Muscle of leg (tissue), 11 donors: ENCODE measurements around the gene ADAMTS4. TPM values are rescaled to one million over a fixed set of nuclear protein-coding genes. Genes with fewer than 3 reads are reported as not detected.

Experiments used
- DNase-seq: peaks from one replicate; pipeline ENCODE4 v3.0.0; 2013
- H3K27ac ChIP-seq: one replicate; pipeline ENCODE4 v1.5.1; 2013; ENCODE audit warnings: mild to moderate bottlenecking, low read length, control low read depth
- H3K27me3 ChIP-seq: one replicate; pipeline ENCODE4 v1.6.1; 2013; ENCODE audit warnings: low read length; ENCODE audit not compliant: control insufficient read depth, insufficient read depth
- H3K36me3 ChIP-seq: one replicate; pipeline ENCODE4 v1.6.1; 2013; ENCODE audit warnings: low read length; ENCODE audit not compliant: control insufficient read depth, insufficient read depth
- H3K4me1 ChIP-seq: one replicate; pipeline ENCODE4 v1.6.1; 2013; ENCODE audit warnings: low read length; ENCODE audit not compliant: control insufficient read depth, insufficient read depth
- H3K4me3 ChIP-seq: one replicate; pipeline ENCODE4 v1.5.1; 2013; ENCODE audit warnings: low read length, control low read depth
- H3K9me3 ChIP-seq: replicated peaks from 2 replicates; pipeline ENCODE4 v1.6.1; 2013; ENCODE audit warnings: low read depth, low read length; ENCODE audit not compliant: control insufficient read depth
- WGBS: methylation state at CpG from one replicate; pipeline ENCODE4 v1.1.5; 2013; ENCODE audit warnings: missing lambda C conversion rate; ENCODE audit not compliant: insufficient coverage; 5-methylcytosine and 5-hydroxymethylcytosine counted together
- polyA plus RNA-seq, 8 donors: library from polyadenylated mRNA; unstranded; fragments of 120-200 nt; gene quantifications; one replicate each; pipeline versions ENCODE4 v1.2.1 to v1.2.3, GENCODE V29; 2013; ENCODE audit warnings: inconsistent platforms in 1 of 8, low replicate concordance in 1 of 8; ENCODE audit not compliant: insufficient read length in 8 of 8, insufficient read depth in 1 of 8
- total RNA-seq: library from RNA; stranded (reverse); fragments of 120-200 nt; gene quantifications from one replicate; pipeline ENCODE4 v1.2.4, GENCODE V29; 2013

The ADAMTS4 gene
- total and polyA plus RNA-seq, 9 donors: 7.8 to 14.1 (median 9.6) TPM

DNA sequence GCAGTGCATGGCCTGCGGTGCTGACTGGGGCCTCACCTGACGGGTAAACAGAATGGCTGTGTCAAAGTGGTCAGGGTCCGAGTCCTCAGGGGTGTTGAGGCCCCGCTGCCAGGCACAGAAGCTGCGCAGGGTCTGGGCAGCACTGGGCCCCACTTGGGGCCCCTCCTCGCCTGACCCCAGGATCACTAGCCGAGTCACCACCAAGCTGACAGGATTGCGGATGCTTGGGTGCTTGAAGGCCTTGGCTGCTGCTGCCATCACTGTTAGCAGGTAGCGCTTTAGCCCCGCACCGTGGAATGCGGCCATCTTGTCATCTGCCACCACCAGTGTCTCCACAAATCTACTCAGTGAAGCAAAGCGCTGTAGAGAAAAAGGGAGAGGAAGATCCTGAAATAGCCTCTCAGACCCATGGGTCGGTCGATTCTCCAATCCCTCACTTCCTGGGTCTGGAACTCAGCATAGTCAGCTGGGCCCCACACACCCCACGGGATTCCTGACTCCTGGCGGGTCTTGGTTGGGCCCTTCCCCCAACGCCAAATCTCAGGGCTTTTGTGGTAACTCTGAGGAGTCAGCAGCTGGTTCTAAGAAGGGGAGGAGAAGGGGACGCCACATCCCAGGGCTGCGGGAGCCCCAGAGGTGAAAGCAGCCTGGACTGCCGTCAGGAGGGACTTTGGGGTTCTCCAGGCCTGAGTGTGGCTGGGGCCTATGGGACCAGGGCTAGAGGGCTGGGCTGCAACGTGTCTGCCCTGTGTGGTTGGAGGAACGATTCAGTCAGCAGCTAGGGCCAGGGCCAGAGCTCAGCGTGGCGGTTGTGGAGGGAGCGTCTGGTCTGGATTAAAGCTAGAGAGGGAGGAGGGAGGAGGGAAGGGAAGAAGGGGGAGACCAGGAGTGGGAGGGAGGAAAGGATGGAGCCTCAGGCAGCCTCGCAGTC, 2.1 kb downstream of the ADAMTS4 start:
- peak; percentile 97 for DNase-seq
- Histone ChIP-seq H3K27me3 (no peaks in the 10 kb centered on the region), H3K27ac (peak overlapping the region; percentile 99), H3K9me3 (no peaks in the 10 kb centered on the region), H3K4me1 (peaks cover 82% of the 10 kb centered on the region), H3K4me3 (peak overlapping the region; percentile 46), H3K36me3 (peaks cover 32% of the 10 kb centered on the region)
- 42% methylated on average over 18 of the region's 27 CpGs for WGBS

DNA sequence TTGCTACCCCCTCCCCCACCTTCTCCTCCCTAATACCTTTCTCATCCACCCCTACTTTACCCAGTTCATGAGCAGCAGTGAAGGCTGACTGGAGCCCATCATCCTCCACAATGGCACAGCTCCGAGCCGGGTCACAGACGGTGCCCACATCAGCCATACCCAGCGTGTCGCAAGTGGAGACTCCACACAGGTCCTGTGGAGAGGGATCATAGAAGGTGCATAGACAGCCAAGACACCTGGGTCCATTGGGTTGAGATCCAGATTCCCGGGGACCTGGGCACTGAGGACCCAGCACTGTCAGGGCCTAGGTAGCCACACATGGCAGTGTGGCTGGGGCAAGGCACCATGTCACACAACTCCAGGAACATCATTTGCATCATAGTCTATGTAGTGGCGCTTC, 2.7 kb downstream of the ADAMTS4 start:
- Histone ChIP-seq H3K27ac (peak overlapping the region; percentile 6), H3K4me3 (peak overlapping the region; percentile 46), H3K27me3 (no peaks in the 10 kb centered on the region), H3K9me3 (no peaks in the 10 kb centered on the region), H3K4me1 (peaks cover 75% of the 10 kb centered on the region), H3K36me3 (peaks cover 39% of the 10 kb centered on the region)
- no peak for DNase-seq
- WGBS: 80% methylated on average over 5 of the region's 7 CpGs

DNA sequence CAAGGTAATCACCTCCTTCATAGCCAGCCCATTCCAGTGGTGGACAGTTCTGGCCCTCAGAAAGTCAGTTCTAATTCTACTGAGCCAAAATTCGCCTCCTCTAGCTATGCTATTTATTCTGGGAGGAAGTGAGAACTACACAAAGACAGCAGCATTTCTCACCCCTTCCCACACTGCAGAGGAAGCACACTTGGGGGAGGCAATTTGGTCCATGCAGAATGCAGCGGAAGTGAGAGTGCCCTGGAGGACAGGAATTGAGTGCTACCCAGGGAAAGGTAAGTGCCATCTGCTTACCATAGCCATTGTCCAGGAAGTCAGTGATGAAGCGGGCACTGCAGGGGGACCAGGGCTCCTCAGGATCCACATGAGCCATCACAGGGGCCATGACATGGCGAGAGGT, 3.7 kb downstream of the ADAMTS4 start:
- peaks cover 42% of the 10 kb centered on the region for H3K36me3 ChIP-seq
- no peak overlapping the region for H3K4me3 ChIP-seq
- H3K27ac ChIP-seq: no peak overlapping the region
- DNase-seq: peak; percentile 58
- peaks cover 68% of the 10 kb centered on the region for H3K4me1 ChIP-seq
- H3K27me3 ChIP-seq: no peaks in the 10 kb centered on the region
- WGBS: 93% methylated on average over 3 of the region's 4 CpGs
- no peaks in the 10 kb centered on the region for H3K9me3 ChIP-seq

DNA sequence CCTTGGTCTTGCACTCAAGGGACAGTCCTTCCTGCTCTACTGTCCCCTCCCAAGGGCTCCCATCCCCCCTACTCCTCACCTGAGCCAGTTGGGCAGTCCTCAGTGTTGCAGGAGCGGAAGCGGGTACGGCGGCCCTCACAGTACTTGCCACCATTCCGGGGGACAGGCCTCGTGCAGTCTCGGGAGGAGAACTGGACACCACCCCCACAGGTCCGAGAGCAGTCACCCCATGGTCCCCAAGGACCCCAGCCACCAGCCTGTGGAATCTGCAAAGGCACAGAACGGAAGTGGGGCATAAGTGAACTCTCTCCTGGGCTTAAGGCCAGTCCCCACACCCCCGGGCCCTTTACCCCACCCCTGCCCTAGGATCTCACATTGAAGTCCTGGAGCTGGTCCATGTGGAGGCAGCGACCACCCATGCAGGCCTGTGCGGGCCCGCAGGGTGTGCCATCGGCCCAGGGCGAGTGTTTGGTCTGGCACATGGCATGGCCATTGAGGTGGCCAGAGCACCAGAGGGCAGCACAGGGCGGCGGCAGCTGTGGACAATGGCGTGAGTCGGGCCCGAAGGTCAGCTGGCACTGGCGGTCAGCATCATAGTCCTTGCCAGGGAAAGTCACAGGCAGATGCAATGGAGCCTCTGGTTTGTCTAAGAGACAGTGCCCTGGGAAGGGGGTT, 5.2 kb downstream of the ADAMTS4 start:
- Histone ChIP-seq H3K36me3 (peaks cover 42% of the 10 kb centered on the region), H3K9me3 (no peaks in the 10 kb centered on the region), H3K27me3 (no peaks in the 10 kb centered on the region), H3K4me3 (no peak overlapping the region), H3K4me1 (peaks cover 53% of the 10 kb centered on the region), H3K27ac (no peak overlapping the region)
- no peak for DNase-seq
- WGBS: 83% methylated on average over 18 of the region's 21 CpGs

DNA sequence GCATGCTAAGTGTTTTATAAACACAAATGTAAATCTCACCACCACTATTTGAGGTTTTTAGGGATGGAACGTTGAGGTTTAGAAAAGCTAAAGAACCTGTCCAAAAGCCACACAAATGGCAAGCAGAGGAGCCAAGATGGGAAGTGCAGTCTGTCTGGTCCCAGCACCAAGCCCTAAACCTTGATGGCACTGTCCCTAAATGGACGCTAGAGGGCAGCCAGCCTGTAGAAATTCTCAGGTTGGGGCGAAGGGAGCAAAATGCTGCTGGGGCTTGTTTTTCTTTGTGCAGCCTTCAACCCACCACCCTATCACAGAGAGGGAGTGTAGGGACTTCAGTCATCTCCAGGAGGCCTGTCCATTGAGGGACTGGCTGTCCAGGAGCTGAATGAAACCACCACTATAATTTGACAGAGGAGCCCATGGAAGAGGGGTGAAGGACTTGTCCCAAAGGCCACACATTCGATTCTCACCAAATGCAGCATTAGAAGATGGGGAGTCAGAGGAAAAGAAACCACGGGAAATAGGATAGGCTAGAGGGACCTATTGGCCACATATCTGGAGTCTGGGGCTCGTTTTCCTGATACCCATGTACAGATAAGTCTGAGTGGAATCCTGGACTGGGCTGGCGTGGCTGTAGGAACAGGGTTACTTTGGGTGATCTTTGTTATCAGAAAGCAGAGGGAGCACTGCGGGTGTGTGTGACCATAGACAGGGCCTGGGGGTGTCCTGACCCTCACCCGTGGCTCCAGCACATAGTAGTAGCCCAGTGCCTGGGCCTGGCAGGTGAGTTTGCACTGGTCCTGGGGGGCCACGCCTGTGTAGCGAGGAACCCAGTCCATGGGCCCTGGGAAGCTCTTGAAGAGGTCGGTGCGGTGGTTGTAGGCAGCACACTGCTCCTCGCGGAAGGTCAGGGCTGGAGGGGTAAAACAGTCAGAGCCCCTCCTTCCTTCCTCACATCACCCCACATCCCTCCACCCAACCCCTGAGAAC, 6.1 kb downstream of the ADAMTS4 start:
- Histone ChIP-seq H3K9me3 (no peaks in the 10 kb centered on the region), H3K4me1 (peaks cover 48% of the 10 kb centered on the region), H3K27ac (peak overlapping the region; percentile 20), H3K27me3 (no peaks in the 10 kb centered on the region), H3K4me3 (no peak overlapping the region), H3K36me3 (peaks cover 42% of the 10 kb centered on the region)
- WGBS: 73% methylated on average over 8 of the region's 15 CpGs
- DNase-seq: peak; percentile 86

DNA sequence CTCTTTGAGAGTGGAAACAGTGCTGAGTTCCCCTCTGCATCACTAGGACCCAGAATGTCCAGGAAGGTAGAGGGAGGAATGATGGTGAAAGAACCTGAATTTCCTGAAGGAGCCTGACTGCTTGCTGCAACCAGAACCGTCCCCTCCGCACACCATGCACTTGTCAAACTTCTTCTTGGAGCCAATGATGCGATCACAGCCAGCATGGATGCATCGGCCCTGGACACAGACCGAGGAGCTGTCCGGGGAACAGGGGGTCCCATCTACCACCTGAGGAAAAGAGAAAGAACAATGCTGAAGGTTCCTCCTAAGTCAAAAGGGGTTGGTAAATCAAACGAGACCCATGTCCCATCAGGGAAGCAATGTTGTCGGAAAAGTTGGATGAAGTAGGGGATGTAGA, 6.9 kb downstream of the ADAMTS4 start:
- Histone ChIP-seq H3K4me3 (no peak overlapping the region), H3K4me1 (peaks cover 41% of the 10 kb centered on the region), H3K27me3 (no peaks in the 10 kb centered on the region), H3K9me3 (no peaks in the 10 kb centered on the region), H3K27ac (no peak overlapping the region), H3K36me3 (peaks cover 42% of the 10 kb centered on the region)
- 82% methylated on average over 6 of the region's 8 CpGs for WGBS
- no peak for DNase-seq

DNA sequence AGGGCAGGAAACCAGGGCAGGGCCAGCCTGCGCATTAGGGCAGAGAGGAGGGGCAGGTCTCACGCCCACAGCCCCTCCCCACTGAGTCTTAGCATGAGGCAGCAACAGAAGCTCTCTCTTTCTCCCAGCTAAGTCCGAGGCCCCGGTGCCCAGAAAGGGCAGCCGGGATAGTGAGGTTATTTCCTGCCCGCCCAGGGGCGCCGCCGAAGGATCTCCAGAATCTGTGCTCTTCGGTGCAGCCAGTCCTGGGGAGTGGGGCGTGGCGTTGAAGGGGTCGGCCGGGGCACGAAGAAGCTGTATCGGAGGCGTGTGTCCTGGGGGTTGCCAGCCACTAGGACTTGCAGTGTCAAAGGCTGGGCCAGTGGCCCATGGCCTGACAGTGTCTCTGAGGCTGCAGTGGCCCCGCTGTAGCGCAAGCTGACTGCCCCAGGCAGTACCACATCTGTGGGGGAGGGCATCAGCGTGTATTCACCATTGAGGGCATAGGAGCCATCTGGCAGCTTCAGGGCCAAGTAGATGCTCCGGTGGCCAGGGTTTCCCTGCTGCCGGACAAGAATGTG, 7.8 kb downstream of the ADAMTS4 start:
- Histone ChIP-seq H3K4me3 (no peak overlapping the region), H3K27ac (no peak overlapping the region), H3K9me3 (no peaks in the 10 kb centered on the region), H3K36me3 (peaks cover 38% of the 10 kb centered on the region), H3K4me1 (peaks cover 41% of the 10 kb centered on the region), H3K27me3 (no peaks in the 10 kb centered on the region)
- no peak for DNase-seq
- 52% methylated on average over 19 of the region's 22 CpGs for WGBS

DNA sequence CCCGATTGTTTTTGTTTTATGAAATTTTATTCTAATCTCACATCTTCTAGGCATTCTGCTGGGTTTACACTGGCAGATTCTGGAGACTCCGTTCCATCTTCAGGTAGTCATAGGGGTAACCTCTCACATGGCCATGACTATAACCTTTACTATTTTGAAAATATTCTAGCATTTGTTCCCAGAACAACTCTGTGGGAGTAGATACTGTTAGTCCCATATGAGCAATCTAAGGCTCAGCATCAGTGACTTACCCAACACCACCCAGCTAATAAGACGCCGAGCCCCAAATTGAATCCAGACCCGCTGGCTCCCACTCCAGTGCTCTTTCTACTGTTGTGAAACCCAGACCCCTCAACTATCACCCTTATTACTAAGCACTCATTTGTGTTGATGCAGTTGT, 9.8 kb downstream of the ADAMTS4 start:
- no peak for DNase-seq
- WGBS: no CpG with 5 or more reads among the region's 5 CpGs
- Histone ChIP-seq H3K27me3 (no peaks in the 10 kb centered on the region), H3K27ac (no peak overlapping the region), H3K4me1 (peaks cover 38% of the 10 kb centered on the region), H3K36me3 (peaks cover 22% of the 10 kb centered on the region), H3K4me3 (no peak overlapping the region), H3K9me3 (no peaks in the 10 kb centered on the region)

DNA sequence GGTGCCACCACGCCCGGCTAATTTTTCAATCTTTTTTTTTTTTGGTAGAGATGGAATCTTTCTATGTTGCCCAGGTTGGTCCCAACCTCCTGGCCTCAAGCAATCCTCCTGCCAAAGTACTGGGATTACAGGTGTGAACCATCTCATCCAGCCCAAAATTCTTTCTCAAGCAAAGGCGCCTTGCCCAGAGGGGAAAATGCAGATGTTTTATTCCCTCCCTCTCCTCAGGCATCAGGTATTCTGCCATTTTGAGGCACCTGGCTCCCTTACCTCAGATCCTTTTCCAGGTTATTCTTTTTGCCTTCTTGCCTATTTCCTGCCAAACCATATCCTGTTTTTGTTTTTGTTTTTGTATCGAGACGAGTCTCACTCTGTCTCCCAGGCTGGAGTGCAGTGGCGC, 10.5 kb downstream of the ADAMTS4 start:
- Histone ChIP-seq H3K27ac (no peak overlapping the region), H3K4me1 (peaks cover 35% of the 10 kb centered on the region), H3K27me3 (no peaks in the 10 kb centered on the region), H3K9me3 (no peaks in the 10 kb centered on the region), H3K4me3 (no peak overlapping the region), H3K36me3 (peaks cover 20% of the 10 kb centered on the region)
- 50% methylated on average over 2 of the region's 6 CpGs for WGBS
- DNase-seq: no peak
